ENCODE results near the gene SMO. TPM values are rescaled to one million over a fixed set of nuclear protein-coding genes. Genes with fewer than 3 reads are reported as not detected.
A peak's percentile ranks its signal among the peaks of the same experiment; 100 is the strongest.
"Not testable (repeated sequence)": the region's sequence is repeated elsewhere in the genome, so short reads cannot be mapped to it uniquely, and the experiment has no call there.

Gene SMO
- total RNA-seq, 1 experiment from 2014 or later = 30.4 TPM

GRCh38 chr7:129238546-129238945 is 50.1 kb downstream of the SMO start:
- DNase-seq (ENCODE audit: low read depth) = no peak

- DNase-seq (ENCODE audit: low read depth) = no peak
Measured at GRCh38 chr7:129240119-129240820, 51.8 kb downstream of the SMO start.

GRCh38 chr7:129244220-129244619 is 55.8 kb downstream of the SMO start:
- no peak for DNase-seq (ENCODE audit: low read depth)

- no peak for DNase-seq (ENCODE audit: low read depth)
Measured at GRCh38 chr7:129245533-129245932, 57.1 kb downstream of the SMO start.

GRCh38 chr7:129247087-129247486 is 58.7 kb downstream of the SMO start:
- no peak for DNase-seq (ENCODE audit: low read depth)

- no peak for DNase-seq (ENCODE audit: low read depth)
Measured at GRCh38 chr7:129252128-129252527, 63.7 kb downstream of the SMO start.

- DNase-seq (ENCODE audit: low read depth) = not testable (repeated sequence)
Measured at GRCh38 chr7:129252603-129253002, 64.2 kb downstream of the SMO start.

- DNase-seq (ENCODE audit: low read depth) = no peak
Measured at GRCh38 chr7:129255800-129256199, 67.4 kb downstream of the SMO start.

GRCh38 chr7:129256221-129256620 is 67.8 kb downstream of the SMO start:
- DNase-seq (ENCODE audit: low read depth) = no peak

GRCh38 chr7:129257168-129257567 is 68.7 kb downstream of the SMO start:
- no peak for DNase-seq (ENCODE audit: low read depth)

GRCh38 chr7:129258649-129259389 is 70.4 kb downstream of the SMO start:
- peak; percentile 46 for DNase-seq (ENCODE audit: low read depth)

GRCh38 chr7:129262324-129262723 is 73.9 kb downstream of the SMO start:
- peak; percentile 54 for DNase-seq (ENCODE audit: low read depth)

Other genes starting within 250 kb of the SMO start
- 135 and 137 TPM in 2 replicates for gene TNPO3, start 133.5 kb upstream of the SMO start, total RNA-seq (2014; rRNA removed; shearing (Covaris generic))
- gene TSPAN33, start 43.9 kb upstream of the SMO start, total RNA-seq (2014; rRNA removed; shearing (Covaris generic)) = 15.1 and 17.7 TPM in 2 replicates
- 22.0 and 26.1 TPM in 2 replicates for gene AHCYL2, start 36.4 kb downstream of the SMO start, total RNA-seq (2014; rRNA removed; shearing (Covaris generic))
- 9.2 and 9.6 TPM in 2 replicates for gene STRIP2, start 245.8 kb downstream of the SMO start, total RNA-seq (2014; rRNA removed; shearing (Covaris generic))

Measured in Daoy (cell line).